ENCODE measurements around the gene FBXO45. TPM values are rescaled to one million over a fixed set of nuclear protein-coding genes. Genes with fewer than 3 reads are reported as not detected.
A peak's percentile ranks its signal among the peaks of the same experiment; 100 is the strongest.

FBXO45 gene
- polyA plus RNA-seq, 2 of the 4 experiments (the other 2 are of a cell fraction), result 6.8 to 19.4 TPM

DNA sequence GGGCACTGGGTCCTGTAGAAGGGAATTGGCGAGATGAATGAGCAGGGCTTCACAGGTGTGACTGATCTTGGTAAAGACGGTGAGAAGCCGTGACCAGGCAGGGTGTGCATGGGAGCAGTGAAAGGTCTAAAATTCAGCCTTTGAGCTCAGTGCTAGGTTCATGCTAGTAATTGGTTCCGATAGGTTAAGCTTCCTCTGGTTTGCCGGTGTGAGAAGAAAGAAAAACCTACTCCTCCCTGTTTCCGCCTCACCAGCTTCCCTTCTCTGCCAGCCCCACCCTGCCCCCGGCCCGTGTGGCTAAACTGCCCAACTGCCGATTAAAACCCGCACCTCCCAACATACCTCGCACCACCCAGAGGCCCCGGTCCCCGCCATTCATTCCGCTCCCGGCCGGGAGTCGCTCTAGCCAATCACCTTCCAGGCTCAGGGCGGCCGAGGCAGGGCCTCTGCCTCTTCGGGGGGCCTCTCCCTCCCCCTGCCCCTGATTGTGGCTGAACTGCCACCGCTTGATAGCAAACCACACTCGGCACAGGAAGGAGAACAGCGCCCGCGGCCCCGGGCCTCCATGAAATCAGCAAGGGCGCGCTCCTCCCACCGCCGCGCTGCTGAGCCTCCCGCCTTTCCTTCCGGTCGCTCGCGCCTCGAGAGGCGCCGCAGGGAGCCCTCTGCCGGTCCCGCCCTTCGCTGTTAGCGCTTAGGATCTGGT is 63.7 kb downstream of the FBXO45 start:
- peak; percentile 70 to 79 for DNase-seq (ENCODE audit: low read depth in 1 of 2, low spot score in 1 of 2)
- H3K4me2 ChIP-seq, result peak overlapping the region; percentile 90
- TF ChIP-seq JUN (IDR thresholded peaks at IDR 0.05) (peak in 1 of 2 experiments; percentile 47; a peak in 1 of 5 replicates), EHF (CRISPR knock-in tag; IDR thresholded peaks at IDR 0.05) (0 out of 2 replicates have a peak, but pooled peaks have one; percentile 42), GATA3 (IDR thresholded peaks at IDR 0.05; ENCODE audit: borderline replicate concordance) (no peak), RAD21 (conservative IDR thresholded peaks at IDR 0.05 in 1 of 2, IDR thresholded peaks at IDR 0.05 in 1 of 2) (no peak; a peak in 1 of 5 replicates), TFCP2L1 (CRISPR knock-in tag; IDR thresholded peaks at IDR 0.05) (no peak), RNF2 (IDR thresholded peaks at IDR 0.05; ENCODE audit: borderline replicate concordance, low read depth) (no peak), HDAC2 (IDR thresholded peaks at IDR 0.05) (no peak), SMC3 (IDR thresholded peaks at IDR 0.05) (peak; percentile 24; the same call in 1 of the 3 replicates), ESRRA (IDR thresholded peaks at IDR 0.05; ENCODE audit: borderline replicate concordance, low read length) (no peak), CBX2 (IDR thresholded peaks at IDR 0.05; ENCODE audit: borderline replicate concordance, low read depth) (no peak), PHF8 (IDR thresholded peaks at IDR 0.05; ENCODE audit: borderline replicate concordance, low read depth) (peak; percentile 57; the same call in 1 of the 2 replicates), MYC (IDR thresholded peaks at IDR 0.05; ENCODE audit: borderline replicate concordance, low read length) (no peak), HOXB5 (CRISPR knock-in tag; IDR thresholded peaks at IDR 0.05) (no peak), NR3C1 (IDR thresholded peaks at IDR 0.05) (no peak)
- TF ChIP-seq, protein P1, sequence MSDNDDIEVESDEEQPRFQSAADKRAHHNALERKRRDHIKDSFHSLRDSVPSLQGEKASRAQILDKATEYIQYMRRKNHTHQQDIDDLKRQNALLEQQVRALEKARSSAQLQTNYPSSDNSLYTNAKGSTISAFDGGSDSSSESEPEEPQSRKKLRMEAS (IDR thresholded peaks at IDR 0.05), result peak; percentile 77; the same call in 1 of the 2 replicates
- TF ChIP-seq, protein P2, sequence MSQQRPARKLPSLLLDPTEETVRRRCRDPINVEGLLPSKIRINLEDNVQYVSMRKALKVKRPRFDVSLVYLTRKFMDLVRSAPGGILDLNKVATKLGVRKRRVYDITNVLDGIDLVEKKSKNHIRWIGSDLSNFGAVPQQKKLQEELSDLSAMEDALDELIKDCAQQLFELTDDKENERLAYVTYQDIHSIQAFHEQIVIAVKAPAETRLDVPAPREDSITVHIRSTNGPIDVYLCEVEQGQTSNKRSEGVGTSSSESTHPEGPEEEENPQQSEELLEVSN (IDR thresholded peaks at IDR 0.05; ENCODE audit: borderline replicate concordance, low read depth), result peak; percentile 92
- TF ChIP-seq, protein P3, sequence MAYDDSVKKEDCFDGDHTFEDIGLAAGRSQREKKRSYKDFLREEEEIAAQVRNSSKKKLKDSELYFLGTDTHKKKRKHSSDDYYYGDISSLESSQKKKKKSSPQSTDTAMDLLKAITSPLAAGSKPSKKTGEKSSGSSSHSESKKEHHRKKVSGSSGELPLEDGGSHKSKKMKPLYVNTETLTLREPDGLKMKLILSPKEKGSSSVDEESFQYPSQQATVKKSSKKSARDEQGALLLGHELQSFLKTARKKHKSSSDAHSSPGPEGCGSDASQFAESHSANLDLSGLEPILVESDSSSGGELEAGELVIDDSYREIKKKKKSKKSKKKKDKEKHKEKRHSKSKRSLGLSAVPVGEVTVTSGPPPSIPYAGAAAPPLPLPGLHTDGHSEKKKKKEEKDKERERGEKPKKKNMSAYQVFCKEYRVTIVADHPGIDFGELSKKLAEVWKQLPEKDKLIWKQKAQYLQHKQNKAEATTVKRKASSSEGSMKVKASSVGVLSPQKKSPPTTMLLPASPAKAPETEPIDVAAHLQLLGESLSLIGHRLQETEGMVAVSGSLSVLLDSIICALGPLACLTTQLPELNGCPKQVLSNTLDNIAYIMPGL (CRISPR knock-in tag; IDR thresholded peaks at IDR 0.05; ENCODE audit: borderline replicate concordance), result no peak
- TF ChIP-seq, protein P4, sequence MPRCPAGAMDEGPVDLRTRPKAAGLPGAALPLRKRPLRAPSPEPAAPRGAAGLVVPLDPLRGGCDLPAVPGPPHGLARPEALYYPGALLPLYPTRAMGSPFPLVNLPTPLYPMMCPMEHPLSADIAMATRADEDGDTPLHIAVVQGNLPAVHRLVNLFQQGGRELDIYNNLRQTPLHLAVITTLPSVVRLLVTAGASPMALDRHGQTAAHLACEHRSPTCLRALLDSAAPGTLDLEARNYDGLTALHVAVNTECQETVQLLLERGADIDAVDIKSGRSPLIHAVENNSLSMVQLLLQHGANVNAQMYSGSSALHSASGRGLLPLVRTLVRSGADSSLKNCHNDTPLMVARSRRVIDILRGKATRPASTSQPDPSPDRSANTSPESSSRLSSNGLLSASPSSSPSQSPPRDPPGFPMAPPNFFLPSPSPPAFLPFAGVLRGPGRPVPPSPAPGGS (IDR thresholded peaks at IDR 0.05), result peak; percentile 42; the same call in 1 of the 3 replicates
- POLR2A ChIA-PET, result interaction anchor here (0.6 to 1.1 kb wide), 2 partner anchors 9 to 18 kb away, joined by 4 to 9 read pairs; no protein-coding TSS in a partner anchor
- H3K4me3 ChIP-seq, result peak overlapping the region; percentile 58
- 2% methylated on average over 27 of the region's 43 CpGs for WGBS (ENCODE audit: missing lambda C conversion rate)
- peaks cover 9% of the 10 kb centered on the region; the same call in 2 of the 3 replicates for H3K4me1 ChIP-seq
- CTCF ChIA-PET, result interaction anchor here (1.0 to 1.6 kb wide), 3 partner anchors 17 to 28 kb away, joined by 3 to 7 read pairs (median 3); no protein-coding TSS in a partner anchor
- no peak for FAIRE-seq
- H3K27ac ChIP-seq, result peak overlapping the region; percentile 90 to 96
- no peaks in the 10 kb centered on the region for H3K9me3 ChIP-seq
- peak; percentile 94 to 95 for ATAC-seq

DNA sequence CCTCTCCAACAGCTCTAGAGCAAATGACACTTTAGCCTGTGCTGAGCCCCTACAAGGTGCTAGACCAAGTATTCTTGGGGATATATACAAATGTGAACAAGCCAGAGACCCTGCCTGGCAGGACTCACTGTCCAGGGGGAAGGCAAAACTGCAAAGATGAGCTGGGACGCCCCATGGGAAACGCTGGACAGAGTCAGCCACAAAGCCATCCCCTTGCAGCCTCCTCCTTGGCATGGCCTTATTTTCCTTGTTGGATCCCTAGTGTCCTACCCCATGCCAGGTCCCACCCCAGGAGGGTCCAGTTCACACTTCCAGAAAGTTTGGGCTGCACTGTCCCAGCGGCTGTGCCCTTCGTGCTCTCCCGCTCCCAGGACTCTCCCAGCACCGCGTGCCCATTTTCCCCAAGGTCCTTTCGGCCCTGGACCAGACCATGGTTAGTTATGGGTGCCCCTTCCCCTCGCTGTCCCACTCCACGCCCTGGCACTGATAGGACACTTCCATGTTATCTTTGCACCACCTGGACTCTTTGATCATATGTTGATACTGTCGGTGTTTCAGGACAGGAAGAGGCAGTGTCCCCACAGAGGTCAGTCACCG is 65.2 kb downstream of the FBXO45 start:
- FAIRE-seq (no peak), DNase-seq (ENCODE audit: low read depth in 1 of 2, low spot score in 1 of 2) (no peak), ATAC-seq (no peak)
- ChIA-PET CTCF (interaction anchor here (1.2 kb wide), 1 partner anchor 105 kb away, joined by 3 read pairs; no protein-coding TSS in a partner anchor), POLR2A (no interaction called here)
- no peak overlapping the region for H3K4me2 ChIP-seq
- no peaks in the 10 kb centered on the region for H3K9me3 ChIP-seq
- 94% methylated on average over 11 of the region's 12 CpGs for WGBS (ENCODE audit: missing lambda C conversion rate)
- H3K4me3 ChIP-seq, result no peak overlapping the region
- H3K4me1 ChIP-seq, result 0 out of 3 replicates have a peak, but pooled peaks cover 3% of the 10 kb centered on the region
- TF ChIP-seq CBX2 (IDR thresholded peaks at IDR 0.05; ENCODE audit: borderline replicate concordance, low read depth) (no peak), JUN (IDR thresholded peaks at IDR 0.05) (no peak), ZNF302 (CRISPR knock-in tag; IDR thresholded peaks at IDR 0.05) (no peak), ZSCAN20 (CRISPR knock-in tag; IDR thresholded peaks at IDR 0.05) (no peak), BHLHE40 (IDR thresholded peaks at IDR 0.05; ENCODE audit: low read depth, low read length) (no peak), NPAS2 (CRISPR knock-in tag; IDR thresholded peaks at IDR 0.05; ENCODE audit: borderline replicate concordance) (no peak), ZFP36 (IDR thresholded peaks at IDR 0.05; ENCODE audit: borderline replicate concordance, partially characterized antibody) (no peak), ESRRA (IDR thresholded peaks at IDR 0.05; ENCODE audit: borderline replicate concordance, low read length) (no peak), POLR2AphosphoS2 (conservative IDR thresholded peaks at IDR 0.05; ENCODE audit: low read length) (no peak)
- TF ChIP-seq, protein P5, sequence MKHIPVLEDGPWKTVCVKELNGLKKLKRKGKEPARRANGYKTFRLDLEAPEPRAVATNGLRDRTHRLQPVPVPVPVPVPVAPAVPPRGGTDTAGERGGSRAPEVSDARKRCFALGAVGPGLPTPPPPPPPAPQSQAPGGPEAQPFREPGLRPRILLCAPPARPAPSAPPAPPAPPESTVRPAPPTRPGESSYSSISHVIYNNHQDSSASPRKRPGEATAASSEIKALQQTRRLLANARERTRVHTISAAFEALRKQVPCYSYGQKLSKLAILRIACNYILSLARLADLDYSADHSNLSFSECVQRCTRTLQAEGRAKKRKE (CRISPR knock-in tag; IDR thresholded peaks at IDR 0.05; ENCODE audit: low read depth), result no peak
- TF ChIP-seq, protein P6, sequence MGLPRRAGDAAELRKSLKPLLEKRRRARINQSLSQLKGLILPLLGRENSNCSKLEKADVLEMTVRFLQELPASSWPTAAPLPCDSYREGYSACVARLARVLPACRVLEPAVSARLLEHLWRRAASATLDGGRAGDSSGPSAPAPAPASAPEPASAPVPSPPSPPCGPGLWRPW (IDR thresholded peaks at IDR 0.05), result no peak
- TF ChIP-seq, protein P7, sequence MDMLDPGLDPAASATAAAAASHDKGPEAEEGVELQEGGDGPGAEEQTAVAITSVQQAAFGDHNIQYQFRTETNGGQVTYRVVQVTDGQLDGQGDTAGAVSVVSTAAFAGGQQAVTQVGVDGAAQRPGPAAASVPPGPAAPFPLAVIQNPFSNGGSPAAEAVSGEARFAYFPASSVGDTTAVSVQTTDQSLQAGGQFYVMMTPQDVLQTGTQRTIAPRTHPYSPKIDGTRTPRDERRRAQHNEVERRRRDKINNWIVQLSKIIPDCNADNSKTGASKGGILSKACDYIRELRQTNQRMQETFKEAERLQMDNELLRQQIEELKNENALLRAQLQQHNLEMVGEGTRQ (IDR thresholded peaks at IDR 0.05), result no peak
- TF ChIP-seq, protein P8, sequence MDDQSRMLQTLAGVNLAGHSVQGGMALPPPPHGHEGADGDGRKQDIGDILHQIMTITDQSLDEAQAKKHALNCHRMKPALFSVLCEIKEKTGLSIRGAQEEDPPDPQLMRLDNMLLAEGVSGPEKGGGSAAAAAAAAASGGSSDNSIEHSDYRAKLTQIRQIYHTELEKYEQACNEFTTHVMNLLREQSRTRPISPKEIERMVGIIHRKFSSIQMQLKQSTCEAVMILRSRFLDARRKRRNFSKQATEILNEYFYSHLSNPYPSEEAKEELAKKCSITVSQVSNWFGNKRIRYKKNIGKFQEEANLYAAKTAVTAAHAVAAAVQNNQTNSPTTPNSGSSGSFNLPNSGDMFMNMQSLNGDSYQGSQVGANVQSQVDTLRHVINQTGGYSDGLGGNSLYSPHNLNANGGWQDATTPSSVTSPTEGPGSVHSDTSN (IDR thresholded peaks at IDR 0.05), result no peak
- H3K27ac ChIP-seq, result no peak overlapping the region

Data from A549 (cell line).